T47D (cell line): ENCODE results near the gene ASTN2.

Experiments used
- DNase-seq, 2 experiments: peaks; one replicate each; pipeline versions ENCODE4 v3.0.0 to v3.0.0-alpha.2; 2011 to 2012; ENCODE audit warnings: low read depth in 1 of 2, low spot score in 1 of 2
- JUND ChIP-seq: IDR thresholded peaks from 2 replicates; pipeline ENCODE4 v1.6.1; 2012; ENCODE audit warnings: low read depth
- in situ Hi-C: cut with HindIII; loops from 2 replicates; pipeline ENCODE4 v1.10.0; 2016; ENCODE audit warnings: low sequenced_read_pairs, low pct_unique_long_range_greater_than_20kb

ASTN2 gene

DNA sequence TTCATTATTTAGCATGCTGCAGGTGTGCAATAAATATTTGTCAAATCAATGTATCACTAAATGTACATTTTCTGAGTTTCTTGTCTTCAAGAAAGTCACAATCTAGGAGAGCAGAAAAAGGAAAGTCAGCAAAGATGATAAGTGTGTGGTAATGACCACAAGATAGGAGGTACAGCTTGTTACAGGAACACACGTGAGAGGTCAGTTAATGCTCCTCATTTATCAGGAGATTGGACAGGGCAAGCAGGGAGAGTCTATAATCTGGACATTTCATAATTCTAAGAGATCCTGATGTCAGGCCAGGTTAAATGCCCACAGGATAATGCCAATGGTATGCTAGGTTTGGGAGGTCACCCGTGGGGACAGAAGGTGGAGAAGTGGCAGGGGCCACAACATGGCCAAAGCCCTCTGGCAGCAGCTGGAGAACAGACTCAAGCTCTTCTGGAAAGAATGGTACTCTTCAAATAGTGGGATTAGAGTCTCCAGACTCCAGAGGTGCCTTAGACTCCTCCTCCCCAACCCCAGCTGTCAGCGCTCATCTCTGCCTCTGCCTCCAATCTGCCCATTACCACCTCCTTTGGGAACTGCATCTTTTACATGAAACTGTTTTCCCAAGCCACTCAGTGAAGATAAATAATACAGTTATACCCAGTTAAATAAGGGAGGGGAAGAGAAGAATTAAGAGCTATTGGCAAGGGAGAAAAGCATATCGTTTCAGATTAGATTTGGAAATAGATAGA is 114.3 kb downstream of the ASTN2 start:
- TF ChIP-seq JUND = no peak
- no peak for DNase-seq
- in situ Hi-C loops = no loop called here

DNA sequence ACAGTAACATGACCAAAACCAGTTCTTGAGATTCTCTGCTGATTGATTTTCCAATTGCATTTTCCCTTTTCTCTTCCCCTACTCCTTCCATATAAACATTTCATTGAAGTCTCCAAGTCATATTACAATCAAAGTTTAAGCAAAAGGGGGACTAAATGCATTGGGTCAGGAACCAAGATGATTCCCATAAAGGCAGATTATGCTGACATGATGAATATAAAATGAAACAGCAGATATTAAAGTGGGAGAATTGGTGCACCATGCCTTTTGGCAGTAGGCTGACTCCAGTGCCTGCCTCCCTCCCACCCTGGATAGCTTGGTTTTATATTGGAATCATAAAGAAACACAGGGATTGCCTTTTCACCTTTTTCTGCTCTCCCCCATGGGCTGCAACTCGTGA is 118.4 kb downstream of the ASTN2 start:
- in situ Hi-C loops = no loop called here
- no peak for TF ChIP-seq JUND
- DNase-seq = no peak

DNA sequence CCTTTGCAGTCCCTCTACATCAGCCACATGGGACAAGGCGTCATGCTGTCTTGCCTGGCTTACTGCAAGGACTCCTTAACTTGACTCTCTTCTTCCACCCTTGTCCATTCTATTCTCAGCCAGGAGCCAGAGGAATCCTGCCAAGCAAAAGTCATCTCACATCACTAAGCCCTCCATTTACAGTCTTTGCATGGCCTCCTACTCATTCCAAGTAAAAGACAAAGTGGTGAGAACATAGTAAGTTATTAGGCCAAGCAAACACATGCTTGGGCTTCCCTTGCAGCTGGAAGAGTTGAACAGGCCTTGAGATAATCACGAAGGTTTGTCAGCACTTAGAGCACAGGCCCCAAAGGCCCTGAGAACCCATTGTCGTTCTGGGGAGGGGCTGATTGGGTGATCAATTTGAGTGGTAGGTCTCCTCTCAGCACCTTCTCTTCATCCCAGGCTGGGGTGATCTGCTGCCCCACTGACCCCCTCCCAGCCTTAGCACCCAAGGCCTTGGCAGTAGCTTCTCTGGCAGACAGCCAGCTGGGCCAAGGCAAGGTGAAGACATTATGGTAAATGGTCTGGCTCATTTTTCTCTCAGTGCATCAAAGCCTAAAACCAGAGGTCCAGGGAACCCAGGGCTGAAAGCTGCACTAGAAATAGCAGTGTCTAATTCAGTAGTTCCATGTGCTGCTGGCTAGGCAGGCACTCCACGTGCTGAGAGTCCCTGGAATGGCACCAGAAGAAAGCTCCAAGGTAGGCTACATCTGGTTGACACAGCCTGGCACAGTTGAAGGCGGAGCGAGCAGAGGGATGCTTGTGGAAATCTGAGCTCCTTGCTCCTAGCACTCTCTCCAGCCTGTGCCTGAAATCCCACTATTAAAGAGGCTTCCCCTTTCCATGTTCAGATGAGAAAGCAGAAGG is 121.4 kb downstream of the ASTN2 start:
- in situ Hi-C loops = no loop called here
- TF ChIP-seq JUND = no peak

DNA sequence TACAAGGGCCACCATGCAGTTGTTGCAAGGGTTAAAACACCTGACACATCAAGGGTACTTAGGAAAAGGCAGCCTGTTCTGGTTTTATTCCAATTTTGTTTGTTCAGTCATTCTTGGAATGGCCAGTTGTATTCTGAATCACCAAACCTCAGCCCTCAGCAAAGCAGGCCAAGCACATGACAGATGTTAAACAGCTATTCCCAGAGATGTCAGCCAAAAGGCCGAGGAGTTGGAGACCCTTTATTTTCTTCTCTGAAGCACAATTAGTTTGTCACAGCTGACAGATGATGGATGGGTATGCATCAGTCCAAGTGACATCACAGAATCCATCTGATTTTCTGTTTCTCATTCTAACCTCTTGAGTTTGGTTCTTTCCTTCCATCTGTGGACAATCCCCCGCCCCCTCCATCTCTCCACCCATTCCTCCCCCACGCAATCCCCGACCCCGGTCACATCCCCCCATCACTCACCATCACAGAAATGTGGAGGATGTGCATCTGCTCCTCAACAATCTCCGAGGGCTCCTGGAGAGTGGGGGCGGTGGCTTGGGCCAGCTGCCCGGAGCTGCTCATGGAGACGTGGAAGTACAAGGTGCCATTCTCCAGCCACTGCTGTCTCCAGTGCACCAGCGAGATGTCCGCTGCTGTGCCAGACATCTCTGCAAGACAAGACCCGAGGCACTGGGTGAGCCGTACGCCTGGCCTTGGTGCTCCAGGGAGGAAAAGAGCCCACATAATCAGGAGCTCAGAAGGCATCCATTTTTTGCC is 123.8 kb downstream of the ASTN2 start:
- DNase-seq = no peak
- in situ Hi-C loops = no loop called here
- TF ChIP-seq JUND = no peak

More for the DNA sequence above, 121.4 kb downstream of the ASTN2 start:
- no peak for DNase-seq

DNA sequence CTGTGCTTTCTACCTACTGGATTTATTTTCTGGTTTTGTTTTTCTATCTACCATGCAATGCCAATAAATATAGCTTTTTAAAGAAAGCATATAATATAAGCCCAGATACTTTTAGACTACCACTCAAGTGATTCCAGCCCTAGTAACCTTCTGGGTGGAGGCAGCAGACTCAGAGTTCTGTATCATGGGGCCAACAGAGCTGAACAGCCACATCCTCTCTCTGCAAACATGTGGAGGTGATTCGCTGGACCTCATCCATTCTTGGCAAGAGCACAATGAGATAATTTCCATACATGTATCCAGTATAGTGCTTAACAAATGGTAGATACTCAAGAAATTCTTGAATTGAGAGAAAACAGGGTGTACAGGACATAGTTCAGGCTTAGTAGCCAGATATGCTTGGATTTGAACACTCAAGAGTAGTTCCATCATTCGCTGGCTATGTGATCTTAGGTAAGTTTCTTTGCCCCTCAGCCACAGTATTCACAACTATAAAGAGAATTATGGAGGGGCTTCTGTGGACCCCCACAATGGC is 124.5 kb downstream of the ASTN2 start:
- no peak for TF ChIP-seq JUND
- in situ Hi-C loops = no loop called here

DNA sequence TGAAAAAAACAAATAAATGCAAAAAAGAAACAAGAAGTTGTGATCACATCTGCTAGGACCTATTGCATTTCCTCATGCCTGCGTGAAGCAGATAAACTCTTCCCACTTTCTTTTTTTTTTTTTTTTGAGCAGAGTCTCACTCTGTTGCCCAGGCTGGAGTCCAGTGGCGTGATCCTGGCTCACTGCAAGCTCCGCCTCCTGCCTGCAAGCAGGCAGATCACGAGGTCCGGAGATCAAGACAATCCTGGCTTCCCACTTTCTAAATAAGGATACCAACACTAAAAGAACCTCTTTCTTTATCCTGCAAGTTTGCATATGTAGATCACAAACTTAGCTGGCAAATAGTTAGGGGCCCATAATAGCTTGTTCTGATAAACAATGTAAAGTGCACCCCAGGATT is 128.6 kb downstream of the ASTN2 start:
- in situ Hi-C loops = no loop called here
- no peak for TF ChIP-seq JUND

More for the DNA sequence above, 124.5 kb downstream of the ASTN2 start:
- DNase-seq = no peak

DNA sequence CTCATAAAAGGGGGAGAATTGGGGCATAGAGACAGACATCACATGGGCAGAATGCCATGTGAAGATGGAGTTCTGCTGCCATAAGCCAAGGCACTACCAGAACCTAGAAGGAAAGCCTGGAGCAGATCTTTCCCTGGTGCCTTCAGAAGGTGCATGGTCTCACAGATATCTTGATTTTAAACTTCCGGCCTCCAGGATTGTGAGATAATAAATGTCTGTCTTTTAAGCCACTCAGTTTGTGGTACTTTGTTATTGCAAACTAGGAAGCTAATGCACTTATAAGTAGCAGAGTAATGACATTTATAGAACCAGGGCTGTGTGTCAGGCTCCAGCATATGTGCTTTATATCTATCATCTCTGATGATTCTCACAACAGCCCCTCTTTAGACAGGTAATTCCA is 130.4 kb downstream of the ASTN2 start:
- no peak for TF ChIP-seq JUND
- no peak for DNase-seq
- in situ Hi-C loops = no loop called here

More for the DNA sequence above, 128.6 kb downstream of the ASTN2 start:
- DNase-seq = no peak

DNA sequence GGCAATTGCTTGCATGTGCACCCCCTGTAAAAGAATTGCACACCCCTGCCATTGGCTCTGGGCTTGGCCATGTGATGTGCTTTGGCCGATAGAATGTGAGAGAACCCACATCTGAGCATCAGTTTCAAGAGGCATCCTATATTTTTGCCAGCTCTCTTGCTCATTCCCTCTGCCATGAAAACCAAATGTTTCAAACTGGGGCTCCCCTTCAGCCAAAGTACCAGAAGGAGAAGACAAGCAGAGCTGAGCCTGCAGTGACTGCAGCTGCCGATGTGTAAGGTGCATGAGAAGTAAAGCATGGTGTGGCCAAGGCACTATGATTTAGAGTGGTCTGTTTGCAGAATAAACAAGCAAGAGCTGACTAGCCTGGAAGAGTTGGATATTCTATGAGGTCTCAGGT is 132.3 kb downstream of the ASTN2 start:
- DNase-seq = no peak
- in situ Hi-C loops = no loop called here
- no peak for TF ChIP-seq JUND

DNA sequence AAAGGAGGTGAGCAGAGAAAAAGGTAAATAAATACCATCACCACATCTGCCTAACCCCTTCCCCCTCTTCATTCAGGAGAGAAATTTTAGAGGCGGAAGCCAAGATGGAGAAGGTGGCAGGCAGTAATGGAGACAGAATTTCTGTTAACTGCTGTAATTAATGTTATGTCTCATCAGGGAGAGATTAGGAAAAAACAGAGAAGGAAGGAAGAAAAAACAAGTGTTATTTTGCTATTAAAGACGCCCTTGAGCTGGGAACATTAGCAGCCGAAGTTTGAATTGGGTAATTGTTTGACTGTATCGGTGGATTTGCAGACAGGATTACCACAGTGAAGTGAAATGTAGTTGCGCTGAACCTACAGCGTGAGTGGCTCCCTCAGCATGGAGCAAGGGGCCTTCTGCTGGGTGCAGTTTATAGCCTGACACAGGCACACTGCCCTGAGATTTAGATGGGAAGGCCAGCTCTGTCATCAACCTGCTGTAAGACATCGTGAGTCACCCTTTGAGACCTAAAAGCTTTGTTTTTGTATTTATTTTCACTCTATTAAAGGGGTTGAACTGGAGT is 136.3 kb downstream of the ASTN2 start:
- DNase-seq = no peak
- in situ Hi-C loops = no loop called here
- TF ChIP-seq JUND = no peak

DNA sequence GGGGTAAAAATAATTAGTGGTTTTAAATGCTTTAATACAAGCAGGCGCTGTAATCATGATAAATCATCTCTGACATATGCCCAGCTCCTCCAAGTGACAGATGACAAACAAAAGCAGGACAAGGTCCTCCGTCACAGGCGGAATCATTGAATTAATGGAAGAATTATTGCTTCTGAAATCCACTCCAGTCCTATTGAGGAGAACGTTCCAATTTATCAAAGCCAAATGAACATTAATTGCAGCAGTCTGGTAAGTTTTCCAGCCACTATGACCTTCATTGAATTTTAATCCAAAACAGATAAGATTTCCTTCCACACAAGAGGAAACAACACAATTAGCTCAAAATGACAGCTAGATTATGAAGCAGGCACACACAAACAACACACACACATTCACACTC is 136.8 kb downstream of the ASTN2 start:
- in situ Hi-C loops = no loop called here
- DNase-seq = no peak
- no peak for TF ChIP-seq JUND

DNA sequence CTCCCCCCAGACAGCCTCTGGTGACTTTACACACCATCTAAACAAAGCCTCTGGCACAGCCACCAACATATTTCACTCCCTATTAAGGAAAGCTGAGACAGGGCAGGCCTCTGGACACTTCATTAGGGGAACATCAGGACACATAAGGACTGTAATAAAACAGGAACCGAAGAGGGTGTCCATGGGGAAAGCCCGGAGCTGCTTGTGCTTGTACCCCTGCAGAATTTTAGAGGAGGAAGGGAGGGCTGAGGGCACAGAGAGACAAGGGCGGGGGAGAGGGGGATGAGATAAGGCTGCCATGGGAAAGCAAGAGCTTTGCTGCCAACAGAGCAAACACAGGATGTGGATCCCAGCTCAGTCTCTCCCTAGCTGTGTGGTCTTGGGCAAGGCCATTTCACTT is 138.4 kb downstream of the ASTN2 start:
- DNase-seq = no peak
- in situ Hi-C loops = no loop called here
- TF ChIP-seq JUND = no peak

DNA sequence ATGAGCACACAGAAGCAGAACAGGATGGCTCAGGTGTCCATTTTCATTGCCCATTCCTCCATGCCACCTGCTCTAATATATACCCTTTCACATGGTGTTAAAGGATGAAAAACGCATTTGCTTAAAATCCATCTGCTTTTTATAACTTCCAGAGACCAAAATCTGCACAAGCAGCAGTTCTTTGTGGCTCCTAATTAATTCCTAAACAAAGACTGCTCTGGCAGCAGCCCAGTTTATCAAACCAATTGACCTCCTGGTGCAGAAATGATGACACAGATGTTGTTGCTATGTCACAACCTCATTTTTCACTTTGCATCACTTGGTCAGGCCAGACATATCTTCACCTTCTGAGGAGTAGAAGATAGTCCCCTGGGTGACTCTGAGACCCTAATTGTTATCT is 141.2 kb downstream of the ASTN2 start:
- no peak for DNase-seq
- in situ Hi-C loops = no loop called here
- TF ChIP-seq JUND = no peak
